ENCODE results near the gene KCNJ6. TPM values are rescaled to one million over a fixed set of nuclear protein-coding genes. Genes with fewer than 3 reads are reported as not detected.

The KCNJ6 gene
- total RNA-seq, 1 donor from 2014 or later, result 2.6 TPM

- Histone ChIP-seq H3K27ac (ENCODE audit: low read depth, low read length) (no peak overlapping the region), H3K4me1 (ENCODE audit: insufficient read depth, low read length) (no peaks in the 10 kb centered on the region), H3K4me2 (ENCODE audit: low read length) (no peak overlapping the region), H3K79me2 (ENCODE audit: insufficient read depth, low read length) (no peaks in the 10 kb centered on the region), H3K9ac (ENCODE audit: low read length) (no peak overlapping the region), H3K27me3 (ENCODE audit: insufficient read depth, low read length) (no peaks in the 10 kb centered on the region), H3K36me3 (ENCODE audit: insufficient read depth, low read length) (no peaks in the 10 kb centered on the region), H4K20me1 (ENCODE audit: insufficient read depth, low read length) (no peaks in the 10 kb centered on the region), H2AFZ (ENCODE audit: low read depth, low read length) (no peak overlapping the region), H3K9me3 (ENCODE audit: insufficient read depth, low read depth, low read length) (no peaks in the 10 kb centered on the region), H3K4me3 (ENCODE audit: insufficient read depth, low read depth, low read length) (no peak overlapping the region)
- Mint-ChIP-seq H3K4me3 (ENCODE audit: unreplicated experiment) (no peak overlapping the region), H3K9me3 (ENCODE audit: unreplicated experiment) (no peaks in the 10 kb centered on the region), H3K27ac (ENCODE audit: unreplicated experiment) (no peak overlapping the region), H3K36me3 (ENCODE audit: low read depth, unreplicated experiment) (no peaks in the 10 kb centered on the region), H3K4me1 (ENCODE audit: low read depth, unreplicated experiment) (no peaks in the 10 kb centered on the region), H3K27me3 (ENCODE audit: low read depth, unreplicated experiment) (no peaks in the 10 kb centered on the region)
- no peak for DNase-seq (ENCODE audit: low read depth)
- no peak for TF ChIP-seq CTCF (IDR thresholded peaks at IDR 0.05; ENCODE audit: insufficient read depth, low read depth, low read length)
- no peak for TF ChIP-seq EZH2 (IDR thresholded peaks at IDR 0.05; ENCODE audit: insufficient read depth, low read length)
- FAIRE-seq, result no peak
These were observed 273.8 kb downstream of the KCNJ6 start for GRCh38 chr21:37642493-37642892.

- no peaks in the 10 kb centered on the region for H3K36me3 ChIP-seq (ENCODE audit: insufficient read depth, low read length)
- no peak overlapping the region for H3K27ac ChIP-seq (ENCODE audit: low read depth, low read length)
- Mint-ChIP-seq H3K27ac (ENCODE audit: unreplicated experiment) (no peak overlapping the region), H3K4me1 (ENCODE audit: low read depth, unreplicated experiment) (peaks cover 15% of the 10 kb centered on the region), H3K4me3 (ENCODE audit: unreplicated experiment) (no peak overlapping the region), H3K9me3 (ENCODE audit: unreplicated experiment) (no peaks in the 10 kb centered on the region), H3K27me3 (ENCODE audit: low read depth, unreplicated experiment) (no peaks in the 10 kb centered on the region), H3K36me3 (ENCODE audit: low read depth, unreplicated experiment) (no peaks in the 10 kb centered on the region)
- no peak overlapping the region for H2AFZ ChIP-seq (ENCODE audit: low read depth, low read length)
- H3K4me2 ChIP-seq (ENCODE audit: low read length), result no peak overlapping the region
- no peak for FAIRE-seq
- no peaks in the 10 kb centered on the region for H3K27me3 ChIP-seq (ENCODE audit: insufficient read depth, low read length)
- no peak overlapping the region for H3K4me3 ChIP-seq (ENCODE audit: insufficient read depth, low read depth, low read length)
- no peak for TF ChIP-seq CTCF (IDR thresholded peaks at IDR 0.05; ENCODE audit: insufficient read depth, low read depth, low read length)
- TF ChIP-seq EZH2 (IDR thresholded peaks at IDR 0.05; ENCODE audit: insufficient read depth, low read length), result no peak
- no peaks in the 10 kb centered on the region for H3K79me2 ChIP-seq (ENCODE audit: insufficient read depth, low read length)
- no peak overlapping the region for H3K9ac ChIP-seq (ENCODE audit: low read length)
- H4K20me1 ChIP-seq (ENCODE audit: insufficient read depth, low read length), result no peaks in the 10 kb centered on the region
- DNase-seq (ENCODE audit: low read depth), result no peak
- H3K4me1 ChIP-seq (ENCODE audit: insufficient read depth, low read length), result peaks cover 12% of the 10 kb centered on the region
- no peaks in the 10 kb centered on the region for H3K9me3 ChIP-seq (ENCODE audit: insufficient read depth, low read depth, low read length)
These were observed 276.5 kb downstream of the KCNJ6 start for GRCh38 chr21:37639756-37640155.

DNA sequence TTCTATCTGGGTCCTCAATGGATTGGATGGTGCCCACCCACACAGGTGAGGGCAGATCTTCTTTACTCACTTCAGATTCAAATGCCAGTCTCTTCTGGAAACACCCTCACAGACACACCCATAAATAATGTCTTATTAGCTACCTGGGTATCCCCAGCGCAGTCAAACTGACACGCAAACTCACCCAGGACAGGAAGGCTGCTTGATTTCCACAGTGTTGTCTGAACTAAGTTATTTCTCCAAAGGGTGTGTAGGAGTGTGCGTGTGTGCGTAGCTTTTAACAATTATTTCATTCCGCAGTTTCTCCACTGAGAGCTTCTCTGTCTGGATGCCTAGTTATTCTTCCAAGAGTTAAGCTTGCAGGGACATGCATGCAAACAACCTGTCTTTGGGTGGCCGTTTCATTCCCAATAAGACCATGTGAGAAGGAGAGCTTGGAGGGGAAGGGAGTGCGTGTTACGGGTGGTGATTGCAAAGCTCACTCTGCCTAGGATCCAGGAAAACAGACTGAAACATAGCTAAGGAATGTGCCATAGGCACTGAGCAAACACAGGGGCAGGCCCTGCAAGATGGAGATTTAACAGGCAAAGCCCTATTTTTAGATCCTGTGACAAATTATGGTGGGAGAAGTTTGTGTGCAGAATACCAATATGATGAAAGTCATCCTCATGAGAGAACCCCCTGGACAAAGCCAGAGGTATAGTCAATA lies 280.0 kb downstream of the KCNJ6 start:
- Histone ChIP-seq H3K27me3 (ENCODE audit: insufficient read depth, low read length) (peaks cover 5% of the 10 kb centered on the region), H3K36me3 (ENCODE audit: insufficient read depth, low read length) (no peaks in the 10 kb centered on the region), H4K20me1 (ENCODE audit: insufficient read depth, low read length) (no peaks in the 10 kb centered on the region), H3K4me1 (ENCODE audit: insufficient read depth, low read length) (peaks cover 12% of the 10 kb centered on the region), H2AFZ (ENCODE audit: low read depth, low read length) (peak overlapping the region; percentile 29), H3K4me2 (ENCODE audit: low read length) (peak overlapping the region; percentile 66), H3K27ac (ENCODE audit: low read depth, low read length) (peak overlapping the region; percentile 79), H3K9me3 (ENCODE audit: insufficient read depth, low read depth, low read length) (no peaks in the 10 kb centered on the region), H3K9ac (ENCODE audit: low read length) (peak overlapping the region; percentile 61), H3K79me2 (ENCODE audit: insufficient read depth, low read length) (no peaks in the 10 kb centered on the region), H3K4me3 (ENCODE audit: insufficient read depth, low read depth, low read length) (no peak overlapping the region)
- DNase-seq (ENCODE audit: low read depth) (peak; percentile 66), FAIRE-seq (peak; percentile 78)
- H3K4me1 Mint-ChIP-seq (ENCODE audit: low read depth, unreplicated experiment), result peaks cover 20% of the 10 kb centered on the region
- H3K36me3 Mint-ChIP-seq (ENCODE audit: low read depth, unreplicated experiment), result no peaks in the 10 kb centered on the region
- peaks cover 3% of the 10 kb centered on the region for H3K9me3 Mint-ChIP-seq (ENCODE audit: unreplicated experiment)
- no peaks in the 10 kb centered on the region for H3K27me3 Mint-ChIP-seq (ENCODE audit: low read depth, unreplicated experiment)
- peak overlapping the region; percentile 88 for H3K27ac Mint-ChIP-seq (ENCODE audit: unreplicated experiment)
- no peak for TF ChIP-seq EZH2 (IDR thresholded peaks at IDR 0.05; ENCODE audit: insufficient read depth, low read length)
- no peak for TF ChIP-seq CTCF (IDR thresholded peaks at IDR 0.05; ENCODE audit: insufficient read depth, low read depth, low read length)
- no peak overlapping the region for H3K4me3 Mint-ChIP-seq (ENCODE audit: unreplicated experiment)

All from astrocyte (in vitro differentiated cells and primary cell).